Astrocyte (in vitro differentiated cells and primary cell): ENCODE measurements around the gene OSMR. TPM values are rescaled to one million over a fixed set of nuclear protein-coding genes. Genes with fewer than 3 reads are reported as not detected.
A peak's percentile ranks its signal among the peaks of the same experiment; 100 is the strongest.

Source experiments
- DNase-seq: peaks from one replicate; pipeline ENCODE4 v3.0.0-alpha.2; 2010; ENCODE audit warnings: low read depth
- FAIRE-seq: peaks from 2 replicates; lab custom pipeline; 2011; peaks lifted over from hg19 to GRCh38; lab: Jason Lieb, UNC
- H2AFZ ChIP-seq: 2 replicates; pipeline ENCODE4 v1.6.0; 2012; ENCODE audit warnings: low read depth, low read length, inconsistent platforms
- H3K27ac ChIP-seq: 2 replicates; pipeline ENCODE4 v1.5.1; 2011; ENCODE audit warnings: low read depth, low read length, inconsistent platforms
- H3K27me3 ChIP-seq: 2 replicates; pipeline ENCODE4 v1.6.0; 2011; ENCODE audit warnings: low read length, inconsistent platforms; ENCODE audit not compliant: insufficient read depth
- H3K36me3 ChIP-seq: 2 replicates; pipeline ENCODE4 v1.5.1; 2011; ENCODE audit warnings: low read length, inconsistent platforms; ENCODE audit not compliant: insufficient read depth
- H3K4me1 ChIP-seq: 2 replicates; pipeline ENCODE4 v1.5.1; 2011; ENCODE audit warnings: low read length, inconsistent platforms; ENCODE audit not compliant: insufficient read depth
- H3K4me2 ChIP-seq: 2 replicates; pipeline ENCODE4 v1.6.0; 2012; ENCODE audit warnings: low read length, inconsistent platforms
- H3K4me3 ChIP-seq: 2 replicates; pipeline ENCODE4 v1.5.1; 2011; ENCODE audit warnings: low read depth, mild to moderate bottlenecking, low read length, inconsistent platforms; ENCODE audit not compliant: insufficient read depth
- H3K79me2 ChIP-seq: 2 replicates; pipeline ENCODE4 v1.6.0; 2012; ENCODE audit warnings: mild to moderate bottlenecking, low read length, inconsistent platforms; ENCODE audit not compliant: insufficient read depth
- H3K9ac ChIP-seq: 2 replicates; pipeline ENCODE4 v1.6.0; 2012; ENCODE audit warnings: mild to moderate bottlenecking, low read length, inconsistent platforms
- H3K9me3 ChIP-seq: 2 replicates; pipeline ENCODE4 v1.5.1; 2012; ENCODE audit warnings: low read depth, mild to moderate bottlenecking, low read length, inconsistent platforms; ENCODE audit not compliant: insufficient read depth
- H4K20me1 ChIP-seq: 2 replicates; pipeline ENCODE4 v1.6.0; 2012; ENCODE audit warnings: low read length, inconsistent platforms; ENCODE audit not compliant: insufficient read depth
- H3K27ac Mint-ChIP-seq: one replicate; pipeline ENCODE4 v1.8.0; 2021; ENCODE audit warnings: mild to moderate bottlenecking, mixed read lengths; ENCODE audit not compliant: unreplicated experiment
- H3K27me3 Mint-ChIP-seq: one replicate; pipeline ENCODE4 v1.8.0; 2021; ENCODE audit warnings: low read depth, mixed read lengths; ENCODE audit not compliant: unreplicated experiment
- H3K36me3 Mint-ChIP-seq: one replicate; pipeline ENCODE4 v1.8.0; 2021; ENCODE audit warnings: low read depth, mixed read lengths; ENCODE audit not compliant: unreplicated experiment
- H3K4me1 Mint-ChIP-seq: one replicate; pipeline ENCODE4 v1.8.0; 2021; ENCODE audit warnings: low read depth, mixed read lengths; ENCODE audit not compliant: unreplicated experiment
- H3K4me3 Mint-ChIP-seq: one replicate; pipeline ENCODE4 v1.8.0; 2021; ENCODE audit warnings: mild to moderate bottlenecking, moderate library complexity, mixed read lengths; ENCODE audit not compliant: unreplicated experiment
- H3K9me3 Mint-ChIP-seq: one replicate; pipeline ENCODE4 v1.8.0; 2021; ENCODE audit warnings: mild to moderate bottlenecking, mixed read lengths; ENCODE audit not compliant: unreplicated experiment
- EZH2 ChIP-seq: IDR thresholded peaks from 2 replicates; pipeline ENCODE4 v1.6.1; 2012; ENCODE audit warnings: mild to moderate bottlenecking, low read length, inconsistent platforms; ENCODE audit not compliant: insufficient read depth
- total RNA-seq: library from RNA; stranded (reverse); gene quantifications from 2 replicates; pipeline ENCODE4 v1.2.1, GENCODE V29; 2021
- TF ChIP-seq, protein P1 (sequence below): IDR thresholded peaks from 2 replicates; pipeline ENCODE4 v1.5.1; 2011; ENCODE audit warnings: low read depth, mild to moderate bottlenecking, inconsistent platforms, low read length, moderate library complexity; ENCODE audit not compliant: insufficient read depth

OSMR gene
- total RNA-seq, 1 donor from 2014 or later, result 38.6 TPM

DNA sequence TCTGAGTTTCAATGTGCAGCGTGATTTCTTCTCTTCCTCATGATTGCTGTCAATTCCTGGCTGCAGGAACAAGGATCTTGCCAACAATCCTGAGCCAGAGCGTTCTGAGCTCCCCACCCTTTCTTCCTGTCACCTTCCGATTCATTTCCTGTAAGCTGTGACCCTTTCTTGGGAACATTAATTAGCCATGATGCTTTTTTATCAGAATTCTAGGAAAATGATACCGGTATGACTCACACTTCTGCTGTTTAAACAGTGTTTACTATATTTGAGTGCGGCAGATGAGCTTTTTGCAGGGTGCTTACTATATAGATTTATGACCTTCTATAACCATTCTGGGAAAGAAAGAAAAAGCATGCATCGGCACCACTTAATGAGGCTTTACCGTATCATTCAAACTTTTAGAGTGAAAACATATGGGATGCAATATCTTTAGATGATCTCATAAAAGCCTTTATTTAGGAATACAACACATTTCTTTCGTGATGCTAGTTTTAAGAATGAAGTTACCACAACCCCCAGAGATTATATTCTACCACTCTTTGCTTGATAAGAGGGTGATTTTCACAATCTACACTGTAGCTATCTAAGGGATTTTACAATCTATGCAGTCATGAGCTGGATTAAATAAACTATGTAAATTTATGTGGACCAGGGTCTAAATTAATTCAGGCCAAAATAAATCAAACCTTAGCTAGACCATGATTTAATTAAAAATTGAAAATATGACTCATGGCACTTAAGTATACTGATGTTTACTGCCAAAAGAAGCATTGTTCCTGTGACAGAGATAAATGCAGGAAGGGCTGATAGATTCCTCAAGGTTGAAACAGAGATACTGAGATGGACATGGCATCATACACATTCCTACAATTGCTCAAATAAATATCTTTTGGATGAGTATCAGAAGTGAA lies 38.0 kb upstream of the OSMR start:
- Histone ChIP-seq H3K4me3 (no peak overlapping the region), H3K36me3 (no peaks in the 10 kb centered on the region), H3K79me2 (no peaks in the 10 kb centered on the region), H3K4me1 (peaks cover 35% of the 10 kb centered on the region), H3K27me3 (no peaks in the 10 kb centered on the region), H3K27ac (peak overlapping the region; percentile 35), H3K9me3 (no peaks in the 10 kb centered on the region), H3K4me2 (peak overlapping the region; percentile 67), H4K20me1 (no peaks in the 10 kb centered on the region), H3K9ac (peak overlapping the region; percentile 0), H2AFZ (no peak overlapping the region)
- FAIRE-seq, result peak; percentile 56
- Mint-ChIP-seq H3K4me1 (peaks cover 25% of the 10 kb centered on the region), H3K27ac (no peak overlapping the region), H3K27me3 (peaks cover 7% of the 10 kb centered on the region), H3K36me3 (no peaks in the 10 kb centered on the region), H3K4me3 (no peak overlapping the region), H3K9me3 (no peaks in the 10 kb centered on the region)
- TF ChIP-seq EZH2, result no peak
- peak; percentile 73 for DNase-seq

DNA sequence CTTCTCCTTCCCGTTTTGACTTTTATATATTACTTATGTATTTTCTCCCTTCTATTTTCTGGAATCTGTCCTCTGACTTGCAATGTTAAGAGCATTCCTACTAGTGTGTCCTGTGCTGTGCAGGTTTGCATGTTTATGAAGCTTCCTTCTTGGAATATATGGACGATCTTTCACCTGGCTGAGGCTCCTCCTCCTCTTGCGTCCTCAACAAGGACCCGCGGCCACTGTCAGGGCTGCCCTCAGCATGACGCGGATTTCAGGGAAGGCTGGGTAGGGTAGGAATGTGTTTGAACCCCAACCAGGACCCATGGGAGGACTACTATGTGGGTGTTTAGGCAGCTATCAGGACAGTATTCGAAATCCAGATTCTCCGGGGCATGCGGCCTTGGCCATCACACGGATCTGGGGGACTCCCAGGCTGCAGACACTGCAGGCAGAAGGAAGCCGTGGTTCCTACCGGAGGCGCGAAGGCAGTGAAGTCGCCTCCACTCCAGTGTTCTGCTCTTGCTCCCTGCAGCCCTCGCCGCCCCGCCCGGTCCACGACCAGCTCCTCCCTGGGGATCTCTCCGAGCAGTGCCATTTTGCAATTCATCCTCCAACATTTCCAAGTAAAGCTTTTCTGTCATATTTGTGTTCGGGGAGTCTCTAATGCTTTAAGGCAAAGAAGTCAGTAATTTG lies 37.0 kb upstream of the OSMR start:
- no peaks in the 10 kb centered on the region for H3K9me3 ChIP-seq
- DNase-seq (no peak), FAIRE-seq (no peak)
- no peaks in the 10 kb centered on the region for H3K27me3 ChIP-seq
- peaks cover 35% of the 10 kb centered on the region for H3K4me1 ChIP-seq
- no peak overlapping the region for H3K4me2 ChIP-seq
- H3K27ac Mint-ChIP-seq, result no peak overlapping the region
- no peak overlapping the region for H2AFZ ChIP-seq
- H3K9me3 Mint-ChIP-seq, result no peaks in the 10 kb centered on the region
- peaks cover 3% of the 10 kb centered on the region for H3K27me3 Mint-ChIP-seq
- no peak overlapping the region for H3K4me3 Mint-ChIP-seq
- no peaks in the 10 kb centered on the region for H3K36me3 Mint-ChIP-seq
- peaks cover 25% of the 10 kb centered on the region for H3K4me1 Mint-ChIP-seq
- H3K27ac ChIP-seq, result no peak overlapping the region
- no peaks in the 10 kb centered on the region for H4K20me1 ChIP-seq
- no peak overlapping the region for H3K4me3 ChIP-seq
- H3K36me3 ChIP-seq, result no peaks in the 10 kb centered on the region
- H3K9ac ChIP-seq, result no peak overlapping the region
- TF ChIP-seq, protein P1, sequence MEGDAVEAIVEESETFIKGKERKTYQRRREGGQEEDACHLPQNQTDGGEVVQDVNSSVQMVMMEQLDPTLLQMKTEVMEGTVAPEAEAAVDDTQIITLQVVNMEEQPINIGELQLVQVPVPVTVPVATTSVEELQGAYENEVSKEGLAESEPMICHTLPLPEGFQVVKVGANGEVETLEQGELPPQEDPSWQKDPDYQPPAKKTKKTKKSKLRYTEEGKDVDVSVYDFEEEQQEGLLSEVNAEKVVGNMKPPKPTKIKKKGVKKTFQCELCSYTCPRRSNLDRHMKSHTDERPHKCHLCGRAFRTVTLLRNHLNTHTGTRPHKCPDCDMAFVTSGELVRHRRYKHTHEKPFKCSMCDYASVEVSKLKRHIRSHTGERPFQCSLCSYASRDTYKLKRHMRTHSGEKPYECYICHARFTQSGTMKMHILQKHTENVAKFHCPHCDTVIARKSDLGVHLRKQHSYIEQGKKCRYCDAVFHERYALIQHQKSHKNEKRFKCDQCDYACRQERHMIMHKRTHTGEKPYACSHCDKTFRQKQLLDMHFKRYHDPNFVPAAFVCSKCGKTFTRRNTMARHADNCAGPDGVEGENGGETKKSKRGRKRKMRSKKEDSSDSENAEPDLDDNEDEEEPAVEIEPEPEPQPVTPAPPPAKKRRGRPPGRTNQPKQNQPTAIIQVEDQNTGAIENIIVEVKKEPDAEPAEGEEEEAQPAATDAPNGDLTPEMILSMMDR, result no peak
- no peak for TF ChIP-seq EZH2
- H3K79me2 ChIP-seq, result no peaks in the 10 kb centered on the region

DNA sequence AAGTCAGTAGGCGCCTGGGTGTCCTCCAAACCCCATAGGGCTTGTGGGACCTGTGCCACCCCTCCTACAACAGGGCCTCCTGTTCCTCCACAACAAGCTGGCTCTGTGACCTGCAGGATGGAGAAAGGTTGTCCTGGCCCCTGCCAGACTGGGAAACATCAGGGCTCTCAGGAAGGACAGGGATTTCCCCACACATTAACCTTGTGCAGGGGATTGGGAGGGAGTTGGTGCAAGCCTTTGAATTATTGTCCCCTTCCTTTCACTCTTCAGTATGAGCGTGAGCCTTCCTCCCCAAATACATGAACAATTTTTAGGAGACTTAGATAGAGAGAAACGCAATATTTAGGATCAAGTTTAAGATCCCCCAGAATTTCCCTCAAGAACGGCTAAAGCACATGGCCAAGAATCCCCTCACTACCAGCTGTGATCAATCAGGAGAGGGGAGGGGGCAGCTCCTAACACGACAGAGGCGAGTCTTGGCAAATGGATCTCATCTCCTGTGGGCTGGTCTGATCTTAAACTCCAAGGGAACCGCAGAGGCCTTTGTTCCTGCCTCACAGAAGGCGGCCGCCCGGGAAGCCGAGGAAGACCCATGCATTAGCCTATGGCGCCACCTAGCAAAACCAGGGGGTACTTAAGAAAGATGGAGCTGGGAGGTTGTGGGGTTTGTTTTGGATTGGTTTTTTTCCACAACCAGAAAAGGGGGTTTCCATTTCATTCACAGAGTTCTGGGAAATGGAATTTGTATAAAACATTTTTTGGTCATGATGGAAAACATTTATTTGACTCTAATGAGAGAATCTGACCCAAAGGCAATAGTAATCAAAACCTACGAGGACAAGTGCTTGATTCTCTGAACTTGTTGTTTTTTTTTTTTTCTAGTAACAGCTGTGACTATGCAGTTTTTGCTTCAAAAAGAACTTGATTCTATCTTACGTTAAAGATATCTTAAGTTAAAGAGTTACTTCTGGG lies 36.1 kb upstream of the OSMR start:
- no peaks in the 10 kb centered on the region for H3K27me3 ChIP-seq
- no peak overlapping the region for H3K4me3 ChIP-seq
- Mint-ChIP-seq H3K4me1 (peaks cover 25% of the 10 kb centered on the region), H3K27ac (peak overlapping the region; percentile 78), H3K27me3 (no peaks in the 10 kb centered on the region), H3K36me3 (no peaks in the 10 kb centered on the region), H3K9me3 (no peaks in the 10 kb centered on the region), H3K4me3 (no peak overlapping the region)
- H2AFZ ChIP-seq, result no peak overlapping the region
- peak overlapping the region; percentile 27 for H3K4me2 ChIP-seq
- H3K36me3 ChIP-seq, result no peaks in the 10 kb centered on the region
- H4K20me1 ChIP-seq, result no peaks in the 10 kb centered on the region
- no peaks in the 10 kb centered on the region for H3K79me2 ChIP-seq
- no peaks in the 10 kb centered on the region for H3K9me3 ChIP-seq
- no peak overlapping the region for H3K27ac ChIP-seq
- FAIRE-seq (peak; percentile 43), DNase-seq (peak; percentile 76)
- H3K9ac ChIP-seq, result peak overlapping the region; percentile 30
- peaks cover 35% of the 10 kb centered on the region for H3K4me1 ChIP-seq
- TF ChIP-seq EZH2, result no peak
- TF ChIP-seq, protein P1, result peak; percentile 96
